ENCODE results near the gene FYB2.

Gene FYB2

GRCh38 chr1:56834137-56834900 is 15.1 kb upstream of the FYB2 start:
- FAIRE-seq: no peak

- no peak for FAIRE-seq
Measured at GRCh38 chr1:56833088-56833487, 13.9 kb upstream of the FYB2 start.

- FAIRE-seq: no peak
Measured at GRCh38 chr1:56831871-56832693, 12.9 kb upstream of the FYB2 start.

GRCh38 chr1:56830052-56830451 is 10.8 kb upstream of the FYB2 start:
- no peak for FAIRE-seq

GRCh38 chr1:56827711-56828110 is 8.5 kb upstream of the FYB2 start:
- FAIRE-seq: no peak

GRCh38 chr1:56825436-56825835 is 6.2 kb upstream of the FYB2 start:
- no peak for FAIRE-seq

- no peak for FAIRE-seq
Measured at GRCh38 chr1:56824938-56825337, 5.7 kb upstream of the FYB2 start.

- FAIRE-seq: no peak
Measured at GRCh38 chr1:56824271-56824670, 5.1 kb upstream of the FYB2 start.

GRCh38 chr1:56821462-56821797 is 2.2 kb upstream of the FYB2 start:
- no peak for FAIRE-seq

- no peak for FAIRE-seq
Measured at GRCh38 chr1:56820755-56821461, 1.7 kb upstream of the FYB2 start.

- FAIRE-seq: no peak
Measured at GRCh38 chr1:56817716-56818463, 1.3 kb downstream of the FYB2 start.

GRCh38 chr1:56816909-56817308 is 2.3 kb downstream of the FYB2 start:
- FAIRE-seq: no peak

- no peak for FAIRE-seq
Measured at GRCh38 chr1:56816264-56816663, 2.9 kb downstream of the FYB2 start.

- no peak for FAIRE-seq
Measured at GRCh38 chr1:56814205-56814604, 5.0 kb downstream of the FYB2 start.

- FAIRE-seq: no peak
Measured at GRCh38 chr1:56811331-56811730, 7.9 kb downstream of the FYB2 start.

GRCh38 chr1:56808410-56808809 is 10.8 kb downstream of the FYB2 start:
- no peak for FAIRE-seq

- no peak for FAIRE-seq
Measured at GRCh38 chr1:56806804-56807203, 12.4 kb downstream of the FYB2 start.

GRCh38 chr1:56803561-56804156 is 15.5 kb downstream of the FYB2 start:
- FAIRE-seq: no peak

- no peak for FAIRE-seq
Measured at GRCh38 chr1:56799605-56800400, 19.4 kb downstream of the FYB2 start.

GRCh38 chr1:56798053-56798471 is 21.1 kb downstream of the FYB2 start:
- FAIRE-seq: no peak

- FAIRE-seq: no peak
Measured at GRCh38 chr1:56797065-56797685, 22.0 kb downstream of the FYB2 start.
